Endothelial cell of umbilical vein (primary cell): ENCODE results near the gene PATL1. TPM values are rescaled to one million over a fixed set of nuclear protein-coding genes. Genes with fewer than 3 reads are reported as not detected.

Experiments used
- BruUV-seq: library from RNA; stranded (reverse); fragments of 400-500 nt; replicated peaks from 2 replicates; lab custom pipeline; 2021; lab: Mats Ljungman, UMichigan
- CTCF ChIA-PET: fragments of 300-600, 350-600 bp; sonication (Branson Sonifier 250); formaldehyde crosslinking; loops from one replicate; lab custom pipeline; 2021; ENCODE audit warnings: antibody characterized with exemption, inconsistent platforms; lab: Charles Lee
- POLR2A ChIA-PET: fragments of 300-600, 350-600 bp; sonication (Branson Sonifier 250); formaldehyde crosslinking; loops from one replicate; lab custom pipeline; 2021; ENCODE audit warnings: antibody characterized with exemption, inconsistent platforms; lab: Charles Lee
- DNase-seq: peaks from one replicate; pipeline ENCODE4 v3.0.0-alpha.2; 2011; ENCODE audit warnings: low read depth, low spot score
- FAIRE-seq: peaks from 2 replicates; lab custom pipeline; 2011; peaks lifted over from hg19 to GRCh38; lab: Jason Lieb, UNC
- H2AFZ ChIP-seq: 2 replicates; pipeline ENCODE4 v1.6.0; 2012; ENCODE audit warnings: low read depth, low read length, control low read depth, inconsistent platforms
- H3K27ac ChIP-seq: 2 replicates; pipeline ENCODE4 v1.5.1; 2011; ENCODE audit warnings: low read depth, mild to moderate bottlenecking, control low read depth, low read length, moderate library complexity; ENCODE audit not compliant: insufficient read depth
- H3K27me3 ChIP-seq, 2 experiments: 2 replicates each; pipeline versions ENCODE4 v1.6.0 to v1.6.1; 2011; ENCODE audit warnings: low read length in 2 of 2, mixed read lengths in 1 of 2; ENCODE audit not compliant: control insufficient read depth in 2 of 2, insufficient read depth in 2 of 2
- H3K36me3 ChIP-seq, 2 experiments: 2 replicates in 1 of 2; 3 replicates in 1 of 2; pipeline ENCODE4 v1.5.1; 2011; ENCODE audit warnings: low read length in 2 of 2, mild to moderate bottlenecking in 1 of 2, moderate library complexity in 1 of 2; ENCODE audit not compliant: control insufficient read depth in 2 of 2, insufficient read depth in 2 of 2; ENCODE audit errors: extremely low read depth in 1 of 2
- H3K4me1 ChIP-seq: 3 replicates; pipeline ENCODE4 v1.5.1; 2011; ENCODE audit warnings: mild to moderate bottlenecking, low read length; ENCODE audit not compliant: control insufficient read depth, insufficient read depth; ENCODE audit errors: extremely low read depth
- H3K4me2 ChIP-seq: 2 replicates; pipeline ENCODE4 v1.6.1; 2011; ENCODE audit warnings: low read length, control low read depth, mixed read lengths; ENCODE audit not compliant: insufficient read depth
- H3K4me3 ChIP-seq, 3 experiments: fragments of 200-600 bp in 1 of 3; sonication (generic), shearing (Covaris generic) in 1 of 3; replicated peaks in 1 of 3; 2 replicates each; pipeline ENCODE4 v1.5.1; 2011 to 2016; ENCODE audit warnings: control low read depth in 3 of 3, low read length in 3 of 3, mild to moderate bottlenecking in 2 of 3, inconsistent platforms in 1 of 3, low read depth in 1 of 3, moderate library complexity in 1 of 3; ENCODE audit not compliant: insufficient read depth in 1 of 3
- H3K79me2 ChIP-seq: 2 replicates; pipeline ENCODE4 v1.6.0; 2012; ENCODE audit warnings: low read length, inconsistent platforms; ENCODE audit not compliant: control insufficient read depth, insufficient read depth
- H3K9ac ChIP-seq: replicated peaks from 2 replicates; pipeline ENCODE3; 2011; ENCODE audit warnings: low read length, control low read depth; ENCODE audit not compliant: insufficient read depth; ENCODE audit errors: extremely low read depth
- H3K9me1 ChIP-seq: replicated peaks from 3 replicates; pipeline ENCODE4 v1.6.0; 2011; ENCODE audit warnings: mild to moderate bottlenecking, low read length; ENCODE audit not compliant: control insufficient read depth, insufficient read depth; ENCODE audit errors: extremely low read depth
- H3K9me3 ChIP-seq: replicated peaks from 2 replicates; pipeline ENCODE4 v1.5.1; 2012; ENCODE audit warnings: low read length, inconsistent platforms; ENCODE audit not compliant: control insufficient read depth, insufficient read depth
- H4K20me1 ChIP-seq: replicated peaks from 2 replicates; pipeline ENCODE3; 2011; ENCODE audit warnings: mild to moderate bottlenecking, low read length; ENCODE audit not compliant: control insufficient read depth, insufficient read depth; ENCODE audit errors: extremely low read depth
- CTCF ChIP-seq, 2 donors: IDR thresholded peaks; 1 replicate in 1 of 2; 2 replicates in 1 of 2; pipeline ENCODE4 v1.5.1; 2011; ENCODE audit warnings: low read length in 2 of 2, mild to moderate bottlenecking in 2 of 2, moderate library complexity in 2 of 2, control low read depth in 1 of 2, inconsistent platforms in 1 of 2, low read depth in 1 of 2; ENCODE audit not compliant: insufficient read depth in 1 of 2; ENCODE audit errors: extremely low read depth in 1 of 2
- EZH2 ChIP-seq: IDR thresholded peaks from 2 replicates; pipeline ENCODE4 v1.6.1; 2012; ENCODE audit warnings: borderline replicate concordance, low read depth, mild to moderate bottlenecking, moderate library complexity, low read length, inconsistent platforms; ENCODE audit not compliant: severe bottlenecking
- FOS ChIP-seq: IDR thresholded peaks from 2 replicates; pipeline ENCODE4 v1.6.1; 2011; ENCODE audit warnings: mild to moderate bottlenecking, low read length, moderate library complexity, borderline replicate concordance; ENCODE audit not compliant: insufficient read depth
- GATA2 ChIP-seq: IDR thresholded peaks from 2 replicates; pipeline ENCODE4 v1.7.0; 2011; ENCODE audit warnings: low read depth, mild to moderate bottlenecking, moderate library complexity, mixed read lengths, low read length; ENCODE audit not compliant: insufficient read length, insufficient read depth
- JUN ChIP-seq: IDR thresholded peaks from 2 replicates; pipeline ENCODE4 v1.6.1; 2011; ENCODE audit warnings: borderline replicate concordance, low read depth; ENCODE audit not compliant: insufficient read length, insufficient read depth
- MYC ChIP-seq: IDR thresholded peaks from one replicate; pipeline ENCODE4 v1.6.1; 2011; ENCODE audit warnings: mild to moderate bottlenecking, low read depth, low read length
- POLR2A ChIP-seq: IDR thresholded peaks from 2 replicates; pipeline ENCODE4 v1.6.1; 2012; ENCODE audit warnings: low read depth, mild to moderate bottlenecking, control low read depth, low read length
- POLR2AphosphoS5 ChIP-seq: IDR thresholded peaks from 2 replicates; pipeline ENCODE4 v1.6.1; 2012; ENCODE audit warnings: low read depth, mild to moderate bottlenecking, control low read depth, low read length, moderate library complexity; ENCODE audit not compliant: insufficient read depth
- dilution Hi-C: fragments of 300-500 bp; cut with MboI; formaldehyde crosslinking; loops from one replicate; pipeline ENCODE4 v1.15.0; 2019; ENCODE audit warnings: low sequenced_read_pairs; ENCODE audit not compliant: extremely low pct_ligation_motif_present
- intact Hi-C: fragments of 100-400 bp; cut with micrococcal nuclease; formaldehyde crosslinking; loops from one replicate; pipeline ENCODE4 v1.10.0; 2022
- polyA plus RNA-seq, 4 experiments: library from polyadenylated mRNA; depleted of rRNA in 3 of 4; stranded (reverse) in 3 of 4; unstranded in 1 of 4; fragments of >200 nt; gene quantifications; 2 replicates each; pipeline versions ENCODE4 v1.2.1 to v1.2.3, GENCODE V29; 2011 to 2012; ENCODE audit warnings: missing spikeins in 1 of 4
- total RNA-seq: library from RNA; stranded (reverse); gene quantifications from 2 replicates; pipeline ENCODE4 v1.2.3, GENCODE V29; 2021
- TF ChIP-seq, protein P1 (sequence below): IDR thresholded peaks from 2 replicates; pipeline ENCODE4 v1.6.1; 2011; ENCODE audit not compliant: insufficient read depth, insufficient read length

Gene PATL1
- total and polyA plus RNA-seq, 2 donors (not counting 3 experiments of a cell fraction or from before 2014, with no cell fraction given) = 33.7 to 38.8 TPM

DNA sequence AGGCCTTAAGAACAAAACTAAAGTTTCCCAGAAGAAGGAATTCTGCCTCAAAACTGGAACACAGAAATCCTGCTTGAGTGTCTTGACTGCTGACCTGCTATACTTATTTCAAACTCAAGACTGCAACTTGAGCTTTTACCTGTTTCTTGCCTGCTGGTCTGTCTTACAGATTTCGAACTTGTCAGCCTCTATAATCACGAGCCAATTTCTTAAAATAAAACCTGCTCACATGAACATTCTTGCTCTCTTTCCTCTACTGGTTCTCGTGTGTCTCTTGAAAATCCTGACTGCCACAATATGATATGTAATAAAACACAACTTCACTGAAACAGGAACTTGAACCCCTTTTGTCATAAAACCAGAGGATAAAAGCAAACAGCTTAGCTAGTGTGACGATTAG lies 13.9 kb downstream of the PATL1 start:
- no peak overlapping the region for H2AFZ ChIP-seq
- FAIRE-seq = no peak
- intact Hi-C loops = loop anchor here (10.0 kb wide), 1 partner anchor 60 kb away; no protein-coding TSS in a partner anchor
- no peaks in the 10 kb centered on the region for H3K9me1 ChIP-seq
- H3K36me3 ChIP-seq = peaks cover 51% of the 10 kb centered on the region in 2 experiments
- no peak overlapping the region for H3K4me2 ChIP-seq
- H3K4me3 ChIP-seq = no peak overlapping the region
- no peak overlapping the region for H3K9ac ChIP-seq
- no peak overlapping the region for H3K27ac ChIP-seq
- dilution Hi-C loops = no loop called here
- no TSS peak for BruUV-seq
- no peaks in the 10 kb centered on the region for H3K79me2 ChIP-seq
- peaks cover 1% of the 10 kb centered on the region for H4K20me1 ChIP-seq
- no peaks in the 10 kb centered on the region for H3K9me3 ChIP-seq
- peaks cover 1% of the 10 kb centered on the region for H3K4me1 ChIP-seq
- ChIA-PET POLR2A (no interaction called here), CTCF (interaction anchor here (0.8 to 1.4 kb wide), 4 partner anchors 9 to 118 kb away, joined by 3 to 4 read pairs (median 3); no protein-coding TSS in a partner anchor)
- DNase-seq = no peak
- H3K27me3 ChIP-seq = no peaks in the 10 kb centered on the region
- TF ChIP-seq POLR2A (no peak), GATA2 (no peak), POLR2AphosphoS5 (no peak), EZH2 (no peak), CTCF (IDR thresholded peaks at IDR 0.05; ENCODE audit: extremely low read depth in 1 of 2, insufficient read depth in 1 of 2, low read depth in 1 of 2, low read length in 2 of 2) (no peak), MYC (no peak), FOS (no peak), JUN (no peak)
- TF ChIP-seq, protein P1, sequence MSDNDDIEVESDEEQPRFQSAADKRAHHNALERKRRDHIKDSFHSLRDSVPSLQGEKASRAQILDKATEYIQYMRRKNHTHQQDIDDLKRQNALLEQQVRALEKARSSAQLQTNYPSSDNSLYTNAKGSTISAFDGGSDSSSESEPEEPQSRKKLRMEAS = no peak
